ENCODE measurements around the gene OTOGL.

DNA sequence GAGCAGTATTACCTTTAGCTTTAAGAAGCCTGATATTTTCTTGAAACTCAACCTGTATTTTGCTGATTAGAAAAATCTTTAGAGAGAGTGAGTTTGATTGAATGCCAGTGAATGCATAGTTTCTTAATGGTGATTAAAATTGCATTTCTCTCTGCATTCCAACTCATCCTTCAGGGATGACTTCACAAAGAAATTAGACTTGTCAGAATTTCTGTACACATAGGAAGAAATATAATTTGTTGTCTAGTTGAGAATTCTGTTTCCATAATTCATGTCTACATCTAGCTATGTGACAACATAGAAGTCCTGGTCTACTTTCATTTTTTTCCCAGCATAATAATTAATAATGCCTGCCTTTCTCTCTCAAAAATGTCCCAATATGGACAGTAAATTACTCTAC, 136.6 kb downstream of the OTOGL start:
- TF ChIP-seq, protein P1, sequence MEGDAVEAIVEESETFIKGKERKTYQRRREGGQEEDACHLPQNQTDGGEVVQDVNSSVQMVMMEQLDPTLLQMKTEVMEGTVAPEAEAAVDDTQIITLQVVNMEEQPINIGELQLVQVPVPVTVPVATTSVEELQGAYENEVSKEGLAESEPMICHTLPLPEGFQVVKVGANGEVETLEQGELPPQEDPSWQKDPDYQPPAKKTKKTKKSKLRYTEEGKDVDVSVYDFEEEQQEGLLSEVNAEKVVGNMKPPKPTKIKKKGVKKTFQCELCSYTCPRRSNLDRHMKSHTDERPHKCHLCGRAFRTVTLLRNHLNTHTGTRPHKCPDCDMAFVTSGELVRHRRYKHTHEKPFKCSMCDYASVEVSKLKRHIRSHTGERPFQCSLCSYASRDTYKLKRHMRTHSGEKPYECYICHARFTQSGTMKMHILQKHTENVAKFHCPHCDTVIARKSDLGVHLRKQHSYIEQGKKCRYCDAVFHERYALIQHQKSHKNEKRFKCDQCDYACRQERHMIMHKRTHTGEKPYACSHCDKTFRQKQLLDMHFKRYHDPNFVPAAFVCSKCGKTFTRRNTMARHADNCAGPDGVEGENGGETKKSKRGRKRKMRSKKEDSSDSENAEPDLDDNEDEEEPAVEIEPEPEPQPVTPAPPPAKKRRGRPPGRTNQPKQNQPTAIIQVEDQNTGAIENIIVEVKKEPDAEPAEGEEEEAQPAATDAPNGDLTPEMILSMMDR (IDR thresholded peaks at IDR 0.05; ENCODE audit: low read depth, low read length) = no peak
- TF ChIP-seq POLR2A (IDR thresholded peaks at IDR 0.05; ENCODE audit: extremely low read depth, insufficient read length) = no peak
